ENCODE data around the gene AK8. TPM values are rescaled to one million over a fixed set of nuclear protein-coding genes. Genes with fewer than 3 reads are reported as not detected.

The AK8 gene
- total RNA-seq, 2 experiments from 2014 or later = 0.27 TPM; not detected in 1

DNA sequence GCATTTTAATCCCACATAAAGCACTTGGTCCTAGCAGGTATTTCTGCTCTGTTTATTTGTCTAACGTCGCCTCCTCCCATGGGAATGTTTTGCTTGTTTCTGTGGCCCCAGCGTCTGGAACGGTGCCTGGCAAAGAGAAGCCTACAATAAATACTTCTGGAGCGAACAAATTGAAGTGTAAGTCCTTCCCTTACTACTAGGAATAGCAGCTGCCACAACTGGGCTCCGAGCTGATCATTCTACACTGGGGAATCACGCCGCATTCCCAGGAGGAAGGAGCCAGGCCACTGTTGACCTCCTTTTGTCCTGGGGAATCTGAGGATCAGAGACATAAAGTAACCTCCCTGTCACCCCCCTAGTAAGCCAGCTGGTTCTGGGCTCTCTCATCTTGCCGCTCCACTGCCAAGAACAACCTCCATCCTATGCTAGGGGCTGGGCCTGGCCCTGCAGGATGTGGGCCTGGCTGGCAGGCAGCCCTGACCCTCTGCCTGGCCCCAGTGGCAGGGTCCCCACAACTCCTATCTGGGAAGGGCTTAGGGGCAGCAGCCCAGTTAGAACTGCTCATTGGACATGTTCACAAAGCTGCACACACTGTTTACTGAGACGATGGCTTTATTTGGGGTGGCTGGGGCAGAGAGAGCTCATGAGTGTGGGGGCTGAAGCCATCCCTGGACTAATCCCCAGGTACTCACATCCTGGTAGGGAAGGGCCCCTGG, 125.0 kb downstream of the AK8 start:
- Histone ChIP-seq H3K4me1 (ENCODE audit: insufficient read depth, low read length, poor library complexity, severe bottlenecking) (no peaks in the 10 kb centered on the region), H3K4me2 (ENCODE audit: low read length) (no peak overlapping the region), H3K4me3 (ENCODE audit: low read depth, low read length, poor library complexity, severe bottlenecking) (no peak overlapping the region), H3K79me2 (ENCODE audit: insufficient read depth, low read depth, low read length) (no peaks in the 10 kb centered on the region), H3K9me3 (ENCODE audit: low read length) (no peaks in the 10 kb centered on the region), H3K36me3 (ENCODE audit: insufficient read depth, low read length) (no peaks in the 10 kb centered on the region), H4K20me1 (ENCODE audit: insufficient read depth, low read length) (no peaks in the 10 kb centered on the region), H3K9me2 (ENCODE audit: insufficient read depth, low read length) (no peaks in the 10 kb centered on the region), H3K27ac (ENCODE audit: low read depth, low read length, poor library complexity, severe bottlenecking) (no peak overlapping the region), H2AFZ (ENCODE audit: low read length) (no peak overlapping the region)
- intact Hi-C loops (cut with micrococcal nuclease; ENCODE audit: unreplicated experiment) = no loop called here
- BruUV-seq (replicated peaks) = no TSS peak
- ChIA-PET POLR2A (no interaction called here), CTCF (ENCODE audit: unreplicated experiment) (interaction anchor here (0.6 kb wide), 1 partner anchor 68 kb away, joined by 3 read pairs; no protein-coding TSS in a partner anchor)
- no peak for TF ChIP-seq EZH2phosphoT487 (IDR thresholded peaks at IDR 0.05; ENCODE audit: borderline replicate concordance, low read depth, low read length)
- TF ChIP-seq, protein P1, sequence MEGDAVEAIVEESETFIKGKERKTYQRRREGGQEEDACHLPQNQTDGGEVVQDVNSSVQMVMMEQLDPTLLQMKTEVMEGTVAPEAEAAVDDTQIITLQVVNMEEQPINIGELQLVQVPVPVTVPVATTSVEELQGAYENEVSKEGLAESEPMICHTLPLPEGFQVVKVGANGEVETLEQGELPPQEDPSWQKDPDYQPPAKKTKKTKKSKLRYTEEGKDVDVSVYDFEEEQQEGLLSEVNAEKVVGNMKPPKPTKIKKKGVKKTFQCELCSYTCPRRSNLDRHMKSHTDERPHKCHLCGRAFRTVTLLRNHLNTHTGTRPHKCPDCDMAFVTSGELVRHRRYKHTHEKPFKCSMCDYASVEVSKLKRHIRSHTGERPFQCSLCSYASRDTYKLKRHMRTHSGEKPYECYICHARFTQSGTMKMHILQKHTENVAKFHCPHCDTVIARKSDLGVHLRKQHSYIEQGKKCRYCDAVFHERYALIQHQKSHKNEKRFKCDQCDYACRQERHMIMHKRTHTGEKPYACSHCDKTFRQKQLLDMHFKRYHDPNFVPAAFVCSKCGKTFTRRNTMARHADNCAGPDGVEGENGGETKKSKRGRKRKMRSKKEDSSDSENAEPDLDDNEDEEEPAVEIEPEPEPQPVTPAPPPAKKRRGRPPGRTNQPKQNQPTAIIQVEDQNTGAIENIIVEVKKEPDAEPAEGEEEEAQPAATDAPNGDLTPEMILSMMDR (conservative IDR thresholded peaks at IDR 0.05; ENCODE audit: low read length) = no peak
- DNase-seq (ENCODE audit: low spot score) = no peak

DNA sequence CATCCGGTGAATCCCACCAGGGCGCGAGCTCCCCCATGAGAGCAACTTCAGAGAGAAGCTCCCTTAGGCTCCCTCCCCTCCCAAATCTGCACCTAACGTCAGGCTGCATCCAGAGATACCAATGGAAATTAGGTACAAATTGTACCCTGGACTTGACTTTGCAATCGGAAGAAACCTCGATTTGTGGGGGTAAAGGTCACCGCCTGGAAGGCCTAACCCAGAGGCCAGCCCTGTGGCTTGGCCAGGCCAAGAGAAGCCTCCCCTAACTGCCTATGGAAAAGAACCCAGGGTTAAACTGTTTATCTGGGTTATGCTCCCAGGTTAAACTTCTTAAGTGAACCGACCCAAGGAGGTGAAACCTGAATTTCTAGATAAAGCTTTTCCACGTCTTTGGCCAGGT, 127.4 kb downstream of the AK8 start:
- Histone ChIP-seq H3K79me2 (ENCODE audit: insufficient read depth, low read depth, low read length) (no peaks in the 10 kb centered on the region), H3K9me3 (ENCODE audit: low read length) (no peaks in the 10 kb centered on the region), H4K20me1 (ENCODE audit: insufficient read depth, low read length) (no peaks in the 10 kb centered on the region), H3K4me1 (ENCODE audit: insufficient read depth, low read length, poor library complexity, severe bottlenecking) (no peaks in the 10 kb centered on the region), H3K4me3 (ENCODE audit: low read depth, low read length, poor library complexity, severe bottlenecking) (no peak overlapping the region), H3K4me2 (ENCODE audit: low read length) (no peak overlapping the region), H2AFZ (ENCODE audit: low read length) (no peak overlapping the region), H3K9me2 (ENCODE audit: insufficient read depth, low read length) (no peaks in the 10 kb centered on the region), H3K36me3 (ENCODE audit: insufficient read depth, low read length) (no peaks in the 10 kb centered on the region), H3K27ac (ENCODE audit: low read depth, low read length, poor library complexity, severe bottlenecking) (no peak overlapping the region)
- ChIA-PET CTCF (ENCODE audit: unreplicated experiment) (no interaction called here), POLR2A (interaction anchor here (0.7 kb wide), 1 partner anchor 141 kb away, joined by 6 read pairs; no protein-coding TSS in a partner anchor)
- no peak for DNase-seq (ENCODE audit: low spot score)
- intact Hi-C loops (cut with micrococcal nuclease; ENCODE audit: unreplicated experiment) = no loop called here
- BruUV-seq (replicated peaks) = no TSS peak
- TF ChIP-seq, protein P1 (conservative IDR thresholded peaks at IDR 0.05; ENCODE audit: low read length) = no peak
- no peak for TF ChIP-seq EZH2phosphoT487 (IDR thresholded peaks at IDR 0.05; ENCODE audit: borderline replicate concordance, low read depth, low read length)

GRCh38 chr9:132749306-132749705, 128.8 kb downstream of the AK8 start:
- Histone ChIP-seq H2AFZ (ENCODE audit: low read length) (no peak overlapping the region), H3K27ac (ENCODE audit: low read depth, low read length, poor library complexity, severe bottlenecking) (no peak overlapping the region)
- CTCF ChIA-PET (ENCODE audit: unreplicated experiment) = no interaction called here

More at GRCh38 chr9:132749306-132749705, 128.8 kb downstream of the AK8 start:
- Histone ChIP-seq H3K36me3 (ENCODE audit: insufficient read depth, low read length) (no peaks in the 10 kb centered on the region), H3K9me2 (ENCODE audit: insufficient read depth, low read length) (no peaks in the 10 kb centered on the region), H4K20me1 (ENCODE audit: insufficient read depth, low read length) (no peaks in the 10 kb centered on the region), H3K4me3 (ENCODE audit: low read depth, low read length, poor library complexity, severe bottlenecking) (no peak overlapping the region), H3K9me3 (ENCODE audit: low read length) (no peaks in the 10 kb centered on the region), H3K79me2 (ENCODE audit: insufficient read depth, low read depth, low read length) (no peaks in the 10 kb centered on the region), H3K4me2 (ENCODE audit: low read length) (no peak overlapping the region), H3K4me1 (ENCODE audit: insufficient read depth, low read length, poor library complexity, severe bottlenecking) (no peaks in the 10 kb centered on the region)
- TF ChIP-seq, protein P1 (conservative IDR thresholded peaks at IDR 0.05; ENCODE audit: low read length) = no peak
- no peak for TF ChIP-seq EZH2phosphoT487 (IDR thresholded peaks at IDR 0.05; ENCODE audit: borderline replicate concordance, low read depth, low read length)
- POLR2A ChIA-PET = no interaction called here
- no peak for DNase-seq (ENCODE audit: low spot score)
- intact Hi-C loops (cut with micrococcal nuclease; ENCODE audit: unreplicated experiment) = no loop called here
- no TSS peak for BruUV-seq (replicated peaks)

Measured in OCI-LY7 (cell line).